SK-N-SH (cell line): ENCODE measurements around the gene CHST9. TPM values are rescaled to one million over a fixed set of nuclear protein-coding genes. Genes with fewer than 3 reads are reported as not detected.

ENCODE experiments used
- CTCF ChIA-PET: fragments of 300-600, 350-600 bp; formaldehyde crosslinking; extraction: SDS; loops from one replicate; lab custom pipeline; 2021; lab: Yijun Ruan, JAX
- POLR2A ChIA-PET: fragments of 350-600 bp; sonication (Branson Sonifier 250); formaldehyde crosslinking; extraction: SDS; loops from one replicate; lab custom pipeline; 2020; ENCODE audit warnings: antibody characterized with exemption, inconsistent platforms; lab: Yijun Ruan, JAX
- DNase-seq: peaks from one replicate; pipeline ENCODE4 v3.0.0; 2012
- H2AFZ ChIP-seq: fragments of 200-600 bp; sonication (generic); 2 replicates; pipeline ENCODE4 v1.8.1; 2016; ENCODE audit warnings: antibody characterized with exemption, mild to moderate bottlenecking, low read depth
- H3F3A ChIP-seq: fragments of 200-600 bp; sonication (generic); replicated peaks from 2 replicates; pipeline ENCODE3; 2016; ENCODE audit warnings: antibody characterized with exemption, mild to moderate bottlenecking; ENCODE audit not compliant: insufficient read depth
- H3K27ac ChIP-seq, 2 experiments: fragments of 200-500 bp in 1 of 2; fragments of 200-600 bp in 1 of 2; sonication (Bioruptor generic) in 1 of 2; sonication (generic), shearing (Covaris generic) in 1 of 2; 2 replicates each; pipeline versions ENCODE4 v1.5.1 to v1.6.1; 2014 to 2016; ENCODE audit warnings: low read depth in 2 of 2, inconsistent platforms in 1 of 2, low read length in 1 of 2, mild to moderate bottlenecking in 1 of 2, mixed read lengths in 1 of 2
- H3K27me3 ChIP-seq: fragments of 200-600 bp; sonication (generic), shearing (Covaris generic); 2 replicates; pipeline ENCODE4 v1.6.1; 2016; ENCODE audit warnings: mixed run types; ENCODE audit not compliant: insufficient read depth
- H3K36me3 ChIP-seq, 2 experiments: fragments of 200-500 bp in 1 of 2; fragments of 200-600 bp in 1 of 2; sonication (Bioruptor generic) in 1 of 2; sonication (generic) in 1 of 2; replicated peaks in 1 of 2; 2 replicates each; pipeline versions ENCODE3 to v1.5.1; 2014 to 2016; ENCODE audit warnings: low read length in 1 of 2, mild to moderate bottlenecking in 1 of 2; ENCODE audit not compliant: insufficient read depth in 2 of 2, control insufficient read depth in 1 of 2
- H3K4me1 ChIP-seq, 2 experiments: fragments of 200-500 bp in 1 of 2; fragments of 200-600 bp in 1 of 2; sonication (Bioruptor generic) in 1 of 2; sonication (generic), shearing (Covaris generic) in 1 of 2; 2 replicates each; pipeline versions ENCODE4 v1.5.1 to v1.6.1; 2014 to 2016; ENCODE audit warnings: low read depth in 1 of 2, low read length in 1 of 2, mixed run types in 1 of 2; ENCODE audit not compliant: insufficient read depth in 2 of 2, control insufficient read depth in 1 of 2
- H3K4me2 ChIP-seq: fragments of 200-600 bp; sonication (generic), shearing (Covaris generic); 2 replicates; pipeline ENCODE4 v1.6.1; 2017; ENCODE audit warnings: mixed run types
- H3K4me3 ChIP-seq, 2 experiments: fragments of 200-500 bp in 1 of 2; fragments of 200-600 bp in 1 of 2; sonication (Bioruptor generic) in 1 of 2; sonication (generic), shearing (Covaris generic) in 1 of 2; 2 replicates each; pipeline versions ENCODE4 v1.5.1 to v1.8.1; 2014 to 2016; ENCODE audit warnings: low read depth in 2 of 2, inconsistent platforms in 1 of 2, low read length in 1 of 2, mild to moderate bottlenecking in 1 of 2, mixed read lengths in 1 of 2, moderate library complexity in 1 of 2
- H3K79me2 ChIP-seq: fragments of 200-600 bp; sonication (generic); 2 replicates; pipeline ENCODE4 v1.8.1; 2017; ENCODE audit warnings: mild to moderate bottlenecking; ENCODE audit not compliant: insufficient read depth
- H3K9ac ChIP-seq: fragments of 200-600 bp; sonication (generic); 2 replicates; pipeline ENCODE4 v1.6.1; 2017; ENCODE audit warnings: mixed run types
- H3K9me2 ChIP-seq: fragments of 200-600 bp; sonication (generic); 2 replicates; pipeline ENCODE4 v1.6.1; 2017; ENCODE audit warnings: mixed run types
- H3K9me3 ChIP-seq: fragments of 200-600 bp; sonication (generic); 2 replicates; pipeline ENCODE4 v1.6.1; 2017; ENCODE audit warnings: mixed run types, mild to moderate bottlenecking, moderate library complexity
- H4K20me1 ChIP-seq: fragments of 200-600 bp; sonication (generic); 2 replicates; pipeline ENCODE4 v1.6.1; 2017; ENCODE audit warnings: mild to moderate bottlenecking, mixed run types; ENCODE audit not compliant: insufficient read depth
- CHD2 ChIP-seq: fragments of 150-350 bp; IDR thresholded peaks from 2 replicates; pipeline ENCODE4 v1.6.1; 2018; ENCODE audit warnings: low read length; ENCODE audit not compliant: partially characterized antibody
- FOSL2 ChIP-seq: IDR thresholded peaks from 2 replicates; pipeline ENCODE4 v1.4.0; 2012; ENCODE audit warnings: low read depth, mild to moderate bottlenecking, moderate library complexity, borderline replicate concordance
- FOXM1 ChIP-seq: IDR thresholded peaks from 2 replicates; pipeline ENCODE4 v1.4.0; 2012; ENCODE audit warnings: low read depth, mild to moderate bottlenecking
- MEF2A ChIP-seq: IDR thresholded peaks from 2 replicates; pipeline ENCODE4 v1.4.0; 2012; ENCODE audit warnings: low read depth, borderline replicate concordance
- MXI1 ChIP-seq: IDR thresholded peaks from 2 replicates; pipeline ENCODE4 v1.6.1; 2012; ENCODE audit warnings: mild to moderate bottlenecking, low read depth, low read length, improper control_type of control experiment
- PBX3 ChIP-seq: IDR thresholded peaks from 2 replicates; pipeline ENCODE4; 2012
- POLR2AphosphoS5 ChIP-seq: IDR thresholded peaks from 2 replicates; pipeline ENCODE4 v1.6.1; 2012; ENCODE audit warnings: low read depth, low read length
- RCOR1 ChIP-seq: fragments of 150-350 bp; IDR thresholded peaks from 2 replicates; pipeline ENCODE4 v1.6.1; 2017; ENCODE audit warnings: antibody characterized with exemption, low read length
- RFX5 ChIP-seq: IDR thresholded peaks from 2 replicates; pipeline ENCODE4 v1.6.1; 2012; ENCODE audit warnings: mild to moderate bottlenecking, improper control_type of control experiment, low read length
- RXRA ChIP-seq: IDR thresholded peaks from 2 replicates; pipeline ENCODE4 v1.4.0; 2012; ENCODE audit warnings: low read depth, mild to moderate bottlenecking, borderline replicate concordance
- SIN3A ChIP-seq: IDR thresholded peaks from 2 replicates; pipeline ENCODE4 v1.6.1; 2012; ENCODE audit warnings: low read depth, mild to moderate bottlenecking, low read length, moderate library complexity, borderline replicate concordance
- TAF1 ChIP-seq: IDR thresholded peaks from 2 replicates; pipeline ENCODE4 v1.6.1; 2012; ENCODE audit warnings: low read depth, mild to moderate bottlenecking, low read length, moderate library complexity, borderline replicate concordance
- TCF12 ChIP-seq: IDR thresholded peaks from 2 replicates; pipeline ENCODE4 v1.4.0; 2012
- TEAD4 ChIP-seq: IDR thresholded peaks from 2 replicates; pipeline ENCODE4 v1.4.0; 2012; ENCODE audit warnings: mild to moderate bottlenecking, borderline replicate concordance; ENCODE audit not compliant: insufficient read depth
- WGBS: methylation state at CpG from one replicate; pipeline ENCODE4 v1.1.6; 2017; ENCODE audit warnings: low lambda C conversion rate; 5-methylcytosine and 5-hydroxymethylcytosine counted together
- polyA plus RNA-seq, 3 experiments: library from polyadenylated mRNA; depleted of rRNA; stranded (reverse); fragments of >200 nt; gene quantifications; 2 replicates each; pipeline ENCODE4 v1.2.3, GENCODE V29; 2012
- TF ChIP-seq, protein P1 (sequence below): IDR thresholded peaks from 2 replicates; pipeline ENCODE4 v1.4.0; 2012; ENCODE audit warnings: low read depth
- TF ChIP-seq, protein P2 (sequence below): fragments of 150-350 bp; IDR thresholded peaks from 2 replicates; pipeline ENCODE4 v1.6.1; 2016; ENCODE audit warnings: mild to moderate bottlenecking, low read depth, low read length
- TF ChIP-seq, protein P3 (sequence below): IDR thresholded peaks from 2 replicates; pipeline ENCODE4 v1.4.0; 2012; ENCODE audit warnings: low read depth, borderline replicate concordance

The CHST9 gene
- polyA plus RNA-seq, 1 of the 3 experiments (the other 2 are of a cell fraction): not detected

GRCh38 chr18:27045342-27045741 is 139.8 kb downstream of the CHST9 start:
- Histone ChIP-seq H4K20me1 (no peaks in the 10 kb centered on the region), H3K4me2 (no peak overlapping the region), H3K9ac (no peak overlapping the region), H3K4me3 (no peak overlapping the region), H3K4me1 (no peaks in the 10 kb centered on the region), H3K79me2 (no peaks in the 10 kb centered on the region), H3K36me3 (no peaks in the 10 kb centered on the region), H2AFZ (no peak overlapping the region), H3K27me3 (no peaks in the 10 kb centered on the region), H3F3A (no peaks in the 10 kb centered on the region), H3K27ac (no peak overlapping the region), H3K9me2 (no peaks in the 10 kb centered on the region), H3K9me3 (no peaks in the 10 kb centered on the region)
- no peak for TF ChIP-seq RFX5
- no peak for TF ChIP-seq MXI1
- TF ChIP-seq, protein P1, sequence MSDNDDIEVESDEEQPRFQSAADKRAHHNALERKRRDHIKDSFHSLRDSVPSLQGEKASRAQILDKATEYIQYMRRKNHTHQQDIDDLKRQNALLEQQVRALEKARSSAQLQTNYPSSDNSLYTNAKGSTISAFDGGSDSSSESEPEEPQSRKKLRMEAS: no peak
- TF ChIP-seq CHD2: no peak
- TF ChIP-seq, protein P2, sequence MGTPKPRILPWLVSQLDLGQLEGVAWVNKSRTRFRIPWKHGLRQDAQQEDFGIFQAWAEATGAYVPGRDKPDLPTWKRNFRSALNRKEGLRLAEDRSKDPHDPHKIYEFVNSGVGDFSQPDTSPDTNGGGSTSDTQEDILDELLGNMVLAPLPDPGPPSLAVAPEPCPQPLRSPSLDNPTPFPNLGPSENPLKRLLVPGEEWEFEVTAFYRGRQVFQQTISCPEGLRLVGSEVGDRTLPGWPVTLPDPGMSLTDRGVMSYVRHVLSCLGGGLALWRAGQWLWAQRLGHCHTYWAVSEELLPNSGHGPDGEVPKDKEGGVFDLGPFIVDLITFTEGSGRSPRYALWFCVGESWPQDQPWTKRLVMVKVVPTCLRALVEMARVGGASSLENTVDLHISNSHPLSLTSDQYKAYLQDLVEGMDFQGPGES: no peak
- no peak for TF ChIP-seq MEF2A
- no peak for TF ChIP-seq TAF1
- TF ChIP-seq RXRA: no peak
- no peak for TF ChIP-seq FOXM1
- TF ChIP-seq RCOR1: no peak
- no peak for TF ChIP-seq POLR2AphosphoS5
- no peak for TF ChIP-seq SIN3A
- no peak for TF ChIP-seq TEAD4
- TF ChIP-seq PBX3: no peak
- TF ChIP-seq, protein P3, sequence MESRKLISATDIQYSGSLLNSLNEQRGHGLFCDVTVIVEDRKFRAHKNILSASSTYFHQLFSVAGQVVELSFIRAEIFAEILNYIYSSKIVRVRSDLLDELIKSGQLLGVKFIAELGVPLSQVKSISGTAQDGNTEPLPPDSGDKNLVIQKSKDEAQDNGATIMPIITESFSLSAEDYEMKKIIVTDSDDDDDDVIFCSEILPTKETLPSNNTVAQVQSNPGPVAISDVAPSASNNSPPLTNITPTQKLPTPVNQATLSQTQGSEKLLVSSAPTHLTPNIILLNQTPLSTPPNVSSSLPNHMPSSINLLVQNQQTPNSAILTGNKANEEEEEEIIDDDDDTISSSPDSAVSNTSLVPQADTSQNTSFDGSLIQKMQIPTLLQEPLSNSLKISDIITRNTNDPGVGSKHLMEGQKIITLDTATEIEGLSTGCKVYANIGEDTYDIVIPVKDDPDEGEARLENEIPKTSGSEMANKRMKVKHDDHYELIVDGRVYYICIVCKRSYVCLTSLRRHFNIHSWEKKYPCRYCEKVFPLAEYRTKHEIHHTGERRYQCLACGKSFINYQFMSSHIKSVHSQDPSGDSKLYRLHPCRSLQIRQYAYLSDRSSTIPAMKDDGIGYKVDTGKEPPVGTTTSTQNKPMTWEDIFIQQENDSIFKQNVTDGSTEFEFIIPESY: no peak
- TF ChIP-seq FOSL2: no peak
- TF ChIP-seq TCF12: no peak
- POLR2A ChIA-PET: no interaction called here
- WGBS: 33% methylated on average over 3 of the region's 3 CpGs
- CTCF ChIA-PET: no interaction called here
- DNase-seq: no peak
